Measurements from ENCODE around the gene MEGF8. TPM values are rescaled to one million over a fixed set of nuclear protein-coding genes. Genes with fewer than 3 reads are reported as not detected.

Gene MEGF8
- total and polyA plus RNA-seq, 8 donors: 7.3 to 15.9 (median 9.0) TPM

- Histone ChIP-seq H3K4me1 (peaks cover 0 to 6% (median 3%) of the 10 kb centered on the region in 3 donors), H3K27ac (peak overlapping the region; percentile 34 to 72 (median 52)), H3K4me3 (peak overlapping the region; percentile 84 to 95 (median 92)), H3K9me3 (no peaks in the 10 kb centered on the region), H3K36me3 (no peaks in the 10 kb centered on the region), H3K27me3 (peaks cover 0 to 2% (median 0%) of the 10 kb centered on the region in 4 donors)
- FAIRE-seq: no peak
- 3 to 4% methylated on average over 37 of the region's 37 CpGs for WGBS, 2 donors
- TF ChIP-seq, protein P1, sequence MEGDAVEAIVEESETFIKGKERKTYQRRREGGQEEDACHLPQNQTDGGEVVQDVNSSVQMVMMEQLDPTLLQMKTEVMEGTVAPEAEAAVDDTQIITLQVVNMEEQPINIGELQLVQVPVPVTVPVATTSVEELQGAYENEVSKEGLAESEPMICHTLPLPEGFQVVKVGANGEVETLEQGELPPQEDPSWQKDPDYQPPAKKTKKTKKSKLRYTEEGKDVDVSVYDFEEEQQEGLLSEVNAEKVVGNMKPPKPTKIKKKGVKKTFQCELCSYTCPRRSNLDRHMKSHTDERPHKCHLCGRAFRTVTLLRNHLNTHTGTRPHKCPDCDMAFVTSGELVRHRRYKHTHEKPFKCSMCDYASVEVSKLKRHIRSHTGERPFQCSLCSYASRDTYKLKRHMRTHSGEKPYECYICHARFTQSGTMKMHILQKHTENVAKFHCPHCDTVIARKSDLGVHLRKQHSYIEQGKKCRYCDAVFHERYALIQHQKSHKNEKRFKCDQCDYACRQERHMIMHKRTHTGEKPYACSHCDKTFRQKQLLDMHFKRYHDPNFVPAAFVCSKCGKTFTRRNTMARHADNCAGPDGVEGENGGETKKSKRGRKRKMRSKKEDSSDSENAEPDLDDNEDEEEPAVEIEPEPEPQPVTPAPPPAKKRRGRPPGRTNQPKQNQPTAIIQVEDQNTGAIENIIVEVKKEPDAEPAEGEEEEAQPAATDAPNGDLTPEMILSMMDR (IDR thresholded peaks at IDR 0.05): no peak
- ATAC-seq: peak; percentile 16 to 34 (median 28)
- peak in 5 of 6 donors; percentile 30 to 81 (median 40) for DNase-seq
- intact Hi-C loops (cut with DNase I): no loop called here
Measured at GRCh38 chr19:42325896-42326771, 699 bp downstream of the MEGF8 start.

- H3K27me3 ChIP-seq: peaks cover 0 to 2% (median 0%) of the 10 kb centered on the region in 4 donors
- ATAC-seq: no peak
- H3K27ac ChIP-seq: no peak overlapping the region
- DNase-seq: no peak
- intact Hi-C loops (cut with DNase I): no loop called here
- H3K36me3 ChIP-seq: no peaks in the 10 kb centered on the region
- TF ChIP-seq, protein P1 (IDR thresholded peaks at IDR 0.05): no peak
- FAIRE-seq: no peak
- no peak overlapping the region for H3K4me3 ChIP-seq
- no peaks in the 10 kb centered on the region for H3K9me3 ChIP-seq
- H3K4me1 ChIP-seq: peaks cover 0 to 6% (median 3%) of the 10 kb centered on the region in 3 donors
Measured at GRCh38 chr19:42326969-42327368, 1.5 kb downstream of the MEGF8 start.

GRCh38 chr19:42327381-42327780 is 1.9 kb downstream of the MEGF8 start:
- peaks cover 0 to 6% (median 3%) of the 10 kb centered on the region in 3 donors for H3K4me1 ChIP-seq
- TF ChIP-seq, protein P1 (IDR thresholded peaks at IDR 0.05): no peak
- H3K27me3 ChIP-seq: peaks cover 0 to 2% (median 0%) of the 10 kb centered on the region in 4 donors
- H3K4me3 ChIP-seq: no peak overlapping the region
- H3K9me3 ChIP-seq: no peaks in the 10 kb centered on the region
- no peak overlapping the region for H3K27ac ChIP-seq
- DNase-seq (no peak), FAIRE-seq (no peak), ATAC-seq (no peak)
- 85 to 95% methylated on average over 5 of the region's 5 CpGs for WGBS, 2 donors
- H3K36me3 ChIP-seq: no peaks in the 10 kb centered on the region
- intact Hi-C loops (cut with DNase I): no loop called here

- WGBS, 2 donors: 34 to 35% methylated on average over 1 of the region's 1 CpG
- peaks cover 0 to 2% (median 0%) of the 10 kb centered on the region in 4 donors for H3K27me3 ChIP-seq
- ATAC-seq (no peak), DNase-seq (no peak), FAIRE-seq (no peak)
- TF ChIP-seq, protein P1 (IDR thresholded peaks at IDR 0.05): no peak
- H3K36me3 ChIP-seq: no peaks in the 10 kb centered on the region
- H3K9me3 ChIP-seq: no peaks in the 10 kb centered on the region
- no peak overlapping the region for H3K4me3 ChIP-seq
- H3K27ac ChIP-seq: no peak overlapping the region
- intact Hi-C loops (cut with DNase I): no loop called here
- H3K4me1 ChIP-seq: peaks cover 0 to 6% (median 3%) of the 10 kb centered on the region in 3 donors
Measured at GRCh38 chr19:42328106-42328505, 2.7 kb downstream of the MEGF8 start.

- Histone ChIP-seq H3K27me3 (peaks cover 0 to 2% (median 0%) of the 10 kb centered on the region in 4 donors), H3K4me1 (peaks cover 0 to 6% (median 3%) of the 10 kb centered on the region in 3 donors), H3K4me3 (no peak overlapping the region), H3K27ac (no peak overlapping the region), H3K36me3 (no peaks in the 10 kb centered on the region), H3K9me3 (no peaks in the 10 kb centered on the region)
- FAIRE-seq (no peak), DNase-seq (no peak), ATAC-seq (no peak)
- intact Hi-C loops (cut with DNase I): no loop called here
- TF ChIP-seq, protein P1 (IDR thresholded peaks at IDR 0.05): no peak
- 70 to 83% methylated on average over 2 of the region's 2 CpGs for WGBS, 2 donors
Measured at GRCh38 chr19:42328854-42329253, 3.4 kb downstream of the MEGF8 start.
